GM23338 (cell line): Measurements from ENCODE around the gene ASB12. TPM values are rescaled to one million over a fixed set of nuclear protein-coding genes. Genes with fewer than 3 reads are reported as not detected.

Experiments used
- ATAC-seq: fragments of 200-7000 bp; cut with Tn5 transposase; 3 replicates; pipeline ENCODE4 v1.9.1; 2020
- DNase-seq: peaks from one replicate; pipeline ENCODE4 v3.0.0-alpha.2; 2015; ENCODE audit warnings: low spot score
- H2AFZ ChIP-seq: fragments of 200-600 bp; sonication (generic); 2 replicates; pipeline ENCODE4 v1.8.0; 2016; ENCODE audit warnings: antibody characterized with exemption, mild to moderate bottlenecking, moderate library complexity
- H3F3A ChIP-seq: fragments of 200-600 bp; sonication (generic); replicated peaks from 2 replicates; pipeline ENCODE4 v1.8.0; 2017; ENCODE audit warnings: antibody characterized with exemption, mixed run types, low read depth
- H3K27ac ChIP-seq: fragments of 200-600 bp; sonication (generic); 2 replicates; pipeline ENCODE4 v1.6.1; 2016; ENCODE audit warnings: low read depth
- H3K27me3 ChIP-seq: fragments of 200-600 bp; sonication (generic); 2 replicates; pipeline ENCODE4 v1.8.0; 2016; ENCODE audit warnings: mild to moderate bottlenecking, mixed run types, moderate library complexity; ENCODE audit not compliant: insufficient read depth
- H3K36me3 ChIP-seq: fragments of 200-600 bp; sonication (generic); 2 replicates; pipeline ENCODE4 v1.8.0; 2016; ENCODE audit warnings: mild to moderate bottlenecking; ENCODE audit not compliant: insufficient read depth
- H3K4me1 ChIP-seq: fragments of 200-600 bp; sonication (generic); 2 replicates; pipeline ENCODE4 v1.8.0; 2016; ENCODE audit warnings: mild to moderate bottlenecking, moderate library complexity; ENCODE audit not compliant: insufficient read depth
- H3K4me2 ChIP-seq: fragments of 200-600 bp; sonication (generic); 2 replicates; pipeline ENCODE4 v1.7.1; 2017; ENCODE audit warnings: mixed run types
- H3K4me3 ChIP-seq: fragments of 200-600 bp; sonication (generic); 2 replicates; pipeline ENCODE4 v1.6.1; 2016; ENCODE audit warnings: mixed run types
- H3K79me2 ChIP-seq: fragments of 200-600 bp; sonication (generic); replicated peaks from 2 replicates; pipeline ENCODE4 v1.8.0; 2017; ENCODE audit warnings: mild to moderate bottlenecking; ENCODE audit not compliant: insufficient read depth
- H3K9me2 ChIP-seq: fragments of 200-600 bp; sonication (generic); 2 replicates; pipeline ENCODE4 v1.8.0; 2017; ENCODE audit not compliant: insufficient read depth
- H4K20me1 ChIP-seq: fragments of 200-600 bp; sonication (generic); replicated peaks from 2 replicates; pipeline ENCODE4 v1.8.0; 2017; ENCODE audit warnings: mild to moderate bottlenecking; ENCODE audit not compliant: insufficient read depth
- H3K27ac Mint-ChIP-seq: 2 replicates; pipeline ENCODE4 v1.8.0; 2020; ENCODE audit warnings: inconsistent platforms, mild to moderate bottlenecking, moderate library complexity, mixed read lengths
- H3K27me3 Mint-ChIP-seq: 3 replicates; pipeline ENCODE4 v1.8.0; 2022; ENCODE audit warnings: low read depth, mild to moderate bottlenecking, moderate library complexity, mixed read lengths, inconsistent platforms; ENCODE audit not compliant: insufficient read depth, poor library complexity
- H3K36me3 Mint-ChIP-seq: 3 replicates; pipeline ENCODE4 v1.8.0; 2021; ENCODE audit warnings: low read depth, mild to moderate bottlenecking, inconsistent platforms, moderate library complexity, mixed read lengths
- H3K4me1 Mint-ChIP-seq: 3 replicates; pipeline ENCODE4 v1.8.0; 2020; ENCODE audit warnings: mild to moderate bottlenecking, inconsistent platforms, mixed read lengths
- H3K4me3 Mint-ChIP-seq: 3 replicates; pipeline ENCODE4 v1.8.0; 2021; ENCODE audit warnings: moderate library complexity, mild to moderate bottlenecking, inconsistent platforms, mixed read lengths
- H3K9me3 Mint-ChIP-seq: 3 replicates; pipeline ENCODE4 v1.8.0; 2020; ENCODE audit warnings: moderate library complexity, mild to moderate bottlenecking, inconsistent platforms, mixed read lengths
- CREB1 ChIP-seq: fragments of 250-450 bp; sonication (Bioruptor Pico); IDR thresholded peaks from 2 replicates; pipeline ENCODE4 v1.5.0; 2020; ENCODE audit warnings: low read depth, mild to moderate bottlenecking, moderate library complexity
- ETS1 ChIP-seq: IDR thresholded peaks from 2 replicates; pipeline ENCODE4 v1.6.1; 2016; ENCODE audit warnings: antibody characterized with exemption
- EZH2 ChIP-seq: fragments of 200-600 bp; sonication (generic); IDR thresholded peaks from one replicate; pipeline ENCODE4 v1.8.0; 2017; ENCODE audit warnings: antibody characterized with exemption, mild to moderate bottlenecking, low read depth; ENCODE audit not compliant: unreplicated experiment
- EZH2phosphoT487 ChIP-seq: fragments of 200-600 bp; sonication (generic); IDR thresholded peaks from one replicate; pipeline ENCODE4 v1.8.1; 2018; ENCODE audit warnings: antibody characterized with exemption; ENCODE audit not compliant: unreplicated experiment
- NANOG ChIP-seq: IDR thresholded peaks from 2 replicates; pipeline ENCODE4 v1.6.1; 2016; ENCODE audit warnings: antibody characterized with exemption, borderline replicate concordance
- POLR2AphosphoS5 ChIP-seq: IDR thresholded peaks from 2 replicates; pipeline ENCODE4 v1.6.1; 2016; ENCODE audit warnings: antibody characterized with exemption, low read depth
- REST ChIP-seq: IDR thresholded peaks from one replicate; pipeline ENCODE4 v1.6.1; 2018; ENCODE audit warnings: antibody characterized with exemption; ENCODE audit not compliant: unreplicated experiment
- STAT1 ChIP-seq: IDR thresholded peaks from one replicate; pipeline ENCODE4 v1.6.1; 2016; ENCODE audit warnings: antibody characterized with exemption; ENCODE audit not compliant: unreplicated experiment
- ZNF114 ChIP-seq: fragments of 250-450 bp; sonication (Bioruptor Pico); IDR thresholded peaks from 2 replicates; pipeline ENCODE4 v1.5.0; 2020; ENCODE audit warnings: mild to moderate bottlenecking, moderate library complexity
- polyA plus RNA-seq: library from polyadenylated mRNA; unstranded; fragments of >200 nt; fragmentation: Nextera tagmentation; extraction: Ambion mirVana; gene quantifications from 2 replicates; pipeline ENCODE4 v1.2.1, GENCODE V29; 2016
- total RNA-seq: library from RNA; depleted of rRNA; stranded (reverse); fragments of >200 nt; shearing (Covaris generic); gene quantifications from 2 replicates; pipeline ENCODE4 v1.2.3, GENCODE V29; 2014

The ASB12 gene
- total and polyA plus RNA-seq, 2 experiments from 2014 or later = 1.1 to 1.2 TPM

- DNase-seq (no peak), ATAC-seq (no peak)
- no peaks in the 10 kb centered on the region for H3K79me2 ChIP-seq
- Mint-ChIP-seq H3K4me3 (no peak overlapping the region), H3K27me3 (no peaks in the 10 kb centered on the region), H3K27ac (no peak overlapping the region), H3K4me1 (peaks cover 11% of the 10 kb centered on the region; the same call in 2 of the 3 replicates), H3K36me3 (peaks cover 20% of the 10 kb centered on the region), H3K9me3 (no peaks in the 10 kb centered on the region)
- H3K36me3 ChIP-seq = no peaks in the 10 kb centered on the region
- no peak overlapping the region for H3K4me2 ChIP-seq
- H3K9me2 ChIP-seq = no peaks in the 10 kb centered on the region
- H2AFZ ChIP-seq = no peak overlapping the region
- H3K27ac ChIP-seq = no peak overlapping the region
- H4K20me1 ChIP-seq = no peaks in the 10 kb centered on the region
- 0 out of 2 replicates have a peak, but pooled peaks cover 3% of the 10 kb centered on the region for H3K4me1 ChIP-seq
- no peaks in the 10 kb centered on the region for H3F3A ChIP-seq
- TF ChIP-seq POLR2AphosphoS5 (no peak), NANOG (no peak), ZNF114 (CRISPR knock-in tag) (no peak), EZH2phosphoT487 (no peak), CREB1 (no peak), STAT1 (no peak), ETS1 (no peak), REST (no peak)
- H3K27me3 ChIP-seq = no peaks in the 10 kb centered on the region
- H3K4me3 ChIP-seq = no peak overlapping the region
These were observed 39.0 kb downstream of the ASB12 start for GRCh38 chrX:64191281-64192010.

- ATAC-seq (no peak), DNase-seq (no peak)
- Histone ChIP-seq H3K36me3 (no peaks in the 10 kb centered on the region), H3K27ac (no peak overlapping the region), H3K4me3 (no peak overlapping the region), H3K27me3 (no peaks in the 10 kb centered on the region), H3K9me2 (no peaks in the 10 kb centered on the region), H2AFZ (no peak overlapping the region), H3K4me1 (no peaks in the 10 kb centered on the region), H4K20me1 (no peaks in the 10 kb centered on the region), H3K79me2 (no peaks in the 10 kb centered on the region), H3K4me2 (no peak overlapping the region), H3F3A (no peaks in the 10 kb centered on the region)
- no peak overlapping the region for H3K27ac Mint-ChIP-seq
- H3K9me3 Mint-ChIP-seq = no peaks in the 10 kb centered on the region
- H3K4me3 Mint-ChIP-seq = no peak overlapping the region
- H3K4me1 Mint-ChIP-seq = peaks cover 3% of the 10 kb centered on the region; the same call in 1 of the 3 replicates
- H3K27me3 Mint-ChIP-seq = no peaks in the 10 kb centered on the region
- peaks cover 20% of the 10 kb centered on the region for H3K36me3 Mint-ChIP-seq
- TF ChIP-seq EZH2 (no peak), ETS1 (no peak)
These were observed 40.2 kb downstream of the ASB12 start for GRCh38 chrX:64190136-64190740.
